Activated CD4-positive, alpha-beta T cell treated with anti-CD3 and anti-CD28 coated beads, Interleukin-2, amount 50 U/mL, for 48 hours (primary cell): ENCODE results near the gene AAMDC.

ENCODE experiments used
- DNase-seq, 2 experiments: peaks; one replicate each; pipeline ENCODE4 v3.0.0-alpha.2; 2020

The AAMDC gene

DNA sequence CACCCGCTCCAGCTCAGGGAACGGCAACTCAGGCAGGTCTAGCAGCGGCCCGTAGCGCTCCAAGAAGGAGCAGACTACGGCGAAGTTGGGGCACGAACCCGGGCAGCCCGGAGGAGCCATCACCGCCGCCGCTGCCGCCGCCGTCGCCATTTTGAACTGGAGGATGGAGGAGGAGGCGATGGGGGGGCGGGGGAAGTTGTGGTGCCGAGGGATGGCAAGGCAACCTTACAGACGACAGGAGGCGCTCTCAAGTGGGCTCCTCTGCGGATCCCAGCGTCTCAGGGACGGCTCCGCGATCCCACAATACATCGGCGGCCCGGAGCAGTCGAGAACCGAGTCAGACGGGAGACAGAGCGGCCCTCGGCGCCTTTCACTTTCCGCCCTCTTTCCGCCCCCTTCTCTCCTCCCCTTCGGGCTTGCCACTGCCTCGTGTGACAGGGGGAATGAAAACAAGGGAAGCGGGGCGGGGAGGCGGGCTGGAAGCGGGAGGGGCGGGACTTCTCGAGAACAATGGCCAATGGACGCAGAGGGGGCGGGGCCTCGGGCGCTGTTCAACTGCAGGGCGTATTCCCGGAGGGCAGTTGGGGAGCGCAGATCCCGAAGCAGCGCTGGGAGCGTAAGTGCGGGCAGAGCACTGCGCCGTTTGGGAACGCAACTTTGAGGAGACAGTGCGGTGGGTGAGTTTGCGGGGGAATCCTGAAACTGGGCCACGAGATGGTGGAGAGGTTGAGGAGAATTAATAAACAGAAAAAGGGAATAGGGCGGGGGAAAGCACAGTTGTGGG, at the start of gene AAMDC, which contains the start of gene RSF1:
TSS of gene AAMDC (plus strand) at position 580 of the 784 bp plus-strand sequence. CDS start 21,353 bp downstream, outside the sequence.
TSS of gene RSF1 (minus strand) at position 158 of the 784 bp plus-strand sequence. CDS start at position 150, 8 bp downstream.
- peak; percentile 99 for DNase-seq

DNA sequence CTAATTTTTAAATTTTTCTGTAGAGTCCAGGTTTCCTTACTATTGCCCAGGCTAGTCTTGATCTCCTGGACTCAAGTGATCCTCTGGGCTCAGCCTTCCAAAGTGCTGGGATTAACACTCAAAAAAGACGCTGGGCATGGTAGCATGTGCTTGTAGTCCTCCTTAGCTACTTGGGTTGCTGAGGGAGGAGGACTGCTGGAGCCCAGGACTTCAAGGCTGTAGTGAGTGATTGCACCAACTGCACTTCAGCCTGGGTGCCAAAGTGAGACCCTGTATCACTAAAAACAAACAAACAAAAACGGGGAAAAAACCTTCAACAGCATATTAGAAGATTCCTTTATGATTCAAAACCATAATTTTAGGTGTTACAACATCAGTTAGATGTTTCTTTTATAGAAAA, 45.0 kb upstream of the AAMDC start:
- DNase-seq, result no peak

DNA sequence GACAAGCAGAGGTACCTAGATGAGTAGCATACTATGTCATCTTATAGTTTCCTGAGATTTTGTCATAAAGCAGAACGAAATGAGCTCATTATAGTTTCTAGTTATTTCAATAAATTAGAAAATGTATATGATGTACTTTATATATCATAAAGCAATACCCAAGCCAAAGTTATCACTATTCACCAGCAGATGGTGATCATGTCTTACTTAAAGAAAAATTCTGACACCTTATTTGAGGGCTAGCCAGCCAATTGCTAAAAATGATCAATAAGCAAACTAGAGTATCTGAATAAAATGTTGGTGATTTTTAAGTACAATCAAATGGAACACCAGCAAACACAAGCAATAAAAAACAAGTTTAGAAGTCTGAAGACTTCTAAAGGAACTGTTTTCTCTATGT, 44.5 kb upstream of the AAMDC start:
- no peak for DNase-seq

DNA sequence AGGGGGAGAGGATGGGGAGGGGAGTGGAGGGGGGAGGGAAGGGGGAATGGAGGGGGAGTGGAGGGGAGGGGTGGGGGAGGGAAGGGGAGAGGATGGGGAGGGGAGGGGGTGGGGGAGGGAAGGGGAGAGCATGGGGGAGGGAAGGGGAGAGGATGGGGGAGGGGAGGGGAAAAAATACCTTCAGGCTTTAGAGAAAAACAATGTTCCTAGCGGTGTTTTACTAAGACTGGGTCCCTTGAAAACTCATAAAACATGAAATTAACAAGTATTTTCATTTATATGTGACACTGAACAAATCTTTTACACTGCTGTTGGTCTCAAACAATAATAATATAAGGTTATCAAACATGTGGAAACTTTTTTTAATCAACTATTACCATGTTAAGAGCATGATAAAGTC, 42.8 kb upstream of the AAMDC start:
- no peak for DNase-seq

GRCh38 chr11:77778549-77778948, 42.4 kb upstream of the AAMDC start:
- DNase-seq, result no peak

GRCh38 chr11:77779935-77780334, 41.0 kb upstream of the AAMDC start:
- no peak for DNase-seq

GRCh38 chr11:77783025-77783424, 37.9 kb upstream of the AAMDC start:
- no peak for DNase-seq

DNA sequence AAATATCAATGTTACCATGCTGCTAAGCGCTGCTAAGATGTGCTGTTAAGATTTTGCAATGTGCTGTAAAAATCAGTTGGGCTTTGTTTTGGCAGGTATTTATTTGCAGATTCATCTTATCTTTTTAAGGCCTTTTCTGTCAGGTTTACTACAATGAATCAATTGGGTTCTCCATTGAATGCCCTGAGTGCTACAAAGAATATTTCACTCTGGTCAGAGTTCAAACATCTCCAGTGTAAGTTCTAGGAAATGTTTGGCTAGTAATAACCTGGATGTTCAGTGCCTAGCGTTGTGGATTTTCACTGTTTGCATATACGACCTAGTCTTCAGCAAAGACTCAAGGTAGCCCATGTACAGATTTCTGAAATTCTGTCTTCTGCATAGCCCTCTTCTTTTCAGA, 36.4 kb upstream of the AAMDC start:
- DNase-seq, result no peak

DNA sequence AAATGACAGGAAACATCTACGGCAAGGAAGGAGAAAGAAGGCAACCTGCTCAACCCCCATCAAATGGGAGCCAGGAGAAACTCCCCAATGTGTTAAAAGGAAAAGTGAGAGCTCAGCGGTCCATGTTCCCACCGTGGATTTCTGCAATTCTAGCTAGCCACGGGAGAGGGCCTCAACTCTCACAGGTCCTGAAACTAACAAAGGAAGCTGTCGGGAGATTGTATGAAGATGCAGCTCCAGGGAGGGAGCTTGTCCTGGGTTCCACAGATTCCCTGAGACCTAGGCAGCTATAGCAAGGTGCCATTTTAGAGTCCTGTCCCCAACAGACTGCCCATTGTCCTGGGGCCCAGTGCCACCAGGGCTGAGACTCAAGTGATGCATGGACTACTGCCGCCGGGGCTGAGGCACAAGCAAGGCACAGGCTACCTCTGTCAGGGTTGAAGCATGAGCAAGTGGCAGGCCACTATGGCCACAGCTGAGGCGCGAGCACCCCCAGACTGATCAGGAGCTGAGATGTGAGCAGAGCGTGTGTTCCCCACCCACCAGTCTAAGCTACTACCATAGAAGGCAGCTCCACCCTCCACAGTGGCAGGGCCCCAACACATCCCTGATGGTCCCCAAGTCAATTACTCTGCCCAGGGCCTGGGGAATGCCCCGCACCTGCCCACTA, 31.7 kb upstream of the AAMDC start:
- no peak for DNase-seq

DNA sequence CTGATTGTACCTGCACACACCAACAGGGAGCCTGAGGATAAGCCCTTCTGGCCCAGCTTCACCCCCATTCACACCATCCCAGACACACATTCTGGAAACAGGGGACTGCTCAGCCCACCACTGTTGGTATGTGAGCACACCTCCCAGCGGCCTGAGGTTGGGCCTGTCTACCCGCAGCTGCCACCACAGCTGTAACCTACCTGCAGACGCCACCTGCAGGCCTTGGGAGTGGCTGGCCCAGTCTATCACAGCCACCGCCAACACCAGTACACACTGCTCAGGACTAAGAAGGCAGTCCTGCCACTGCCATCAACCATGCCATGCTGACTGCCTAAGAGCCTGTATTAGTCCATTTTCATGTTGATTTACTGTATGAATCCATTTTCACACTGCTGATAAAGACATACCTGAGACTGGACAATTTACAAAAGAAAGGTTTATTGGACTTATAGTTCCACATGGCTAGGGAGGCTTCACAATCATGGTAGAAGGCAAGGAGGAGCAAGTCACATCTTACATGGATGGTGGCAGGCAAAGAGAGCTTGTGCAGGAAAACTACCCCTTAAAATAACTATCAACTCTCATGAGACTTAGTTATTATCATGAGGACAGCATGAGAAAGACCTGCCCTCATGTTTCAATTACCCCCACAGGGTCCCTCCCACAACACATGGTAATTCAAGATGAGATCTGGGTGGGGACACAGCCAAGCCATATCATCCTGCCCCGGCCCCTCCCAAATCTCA, 31.0 kb upstream of the AAMDC start:
- DNase-seq, result no peak

- no peak for DNase-seq
Measured at GRCh38 chr11:77791301-77791700, 29.6 kb upstream of the AAMDC start.

DNA sequence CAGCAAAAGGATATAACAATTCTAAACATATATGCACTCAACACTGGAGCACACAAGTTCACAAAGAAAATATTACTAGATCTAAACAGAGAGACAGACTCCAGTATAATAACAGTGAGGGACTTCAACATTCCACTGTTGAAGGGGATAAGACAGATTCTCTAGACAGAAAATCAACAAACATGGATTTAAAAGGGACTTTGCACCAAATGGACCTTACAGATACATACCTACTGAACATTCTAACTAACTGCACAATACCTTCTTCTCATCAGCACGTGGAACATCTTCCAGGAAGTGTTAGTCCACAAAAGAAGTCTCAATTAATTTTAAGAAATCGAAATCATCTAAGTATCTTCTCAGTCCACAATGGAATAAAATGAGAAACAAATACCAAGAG, 27.0 kb upstream of the AAMDC start:
- no peak for DNase-seq

- no peak for DNase-seq
Measured at GRCh38 chr11:77799338-77799737, 21.6 kb upstream of the AAMDC start.

DNA sequence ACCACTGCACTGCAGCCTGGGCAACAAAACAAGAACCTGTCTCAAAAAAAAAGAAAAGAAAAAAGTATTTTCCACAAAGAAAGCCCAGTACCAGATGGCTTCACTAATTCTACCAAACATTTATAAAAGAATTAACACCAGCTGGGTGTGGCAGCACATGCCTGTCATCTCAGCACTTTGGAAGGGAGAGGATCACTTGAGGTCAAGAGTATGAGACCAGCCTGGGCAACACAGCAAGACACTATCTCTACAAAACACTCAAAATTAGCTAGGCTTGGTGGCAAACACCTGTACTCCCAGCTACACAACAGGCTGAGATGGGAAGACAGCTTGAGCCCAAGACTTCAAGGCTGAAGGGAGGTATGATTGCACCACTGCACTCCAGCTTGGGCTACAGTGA, 20.5 kb upstream of the AAMDC start:
- DNase-seq, result no peak

DNA sequence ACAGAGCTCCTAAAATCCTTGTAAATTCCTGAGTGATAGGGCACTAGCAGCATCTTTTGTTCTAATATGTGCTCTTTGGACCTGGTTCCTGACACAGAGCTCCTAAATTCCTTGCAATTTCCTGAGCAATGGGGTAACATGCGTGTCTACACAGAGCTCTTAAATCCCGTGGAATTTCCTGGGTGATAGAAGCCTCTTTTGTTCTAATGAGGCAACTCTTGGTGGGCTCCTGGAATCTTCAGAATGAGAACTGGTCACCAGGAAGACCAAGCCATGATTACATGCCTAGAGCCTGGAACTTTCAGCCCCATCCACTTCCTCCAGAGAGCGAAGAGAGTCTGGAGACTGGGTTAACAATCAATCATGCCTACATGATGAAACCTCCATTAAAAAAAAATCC, 19.5 kb upstream of the AAMDC start:
- DNase-seq, result no peak

DNA sequence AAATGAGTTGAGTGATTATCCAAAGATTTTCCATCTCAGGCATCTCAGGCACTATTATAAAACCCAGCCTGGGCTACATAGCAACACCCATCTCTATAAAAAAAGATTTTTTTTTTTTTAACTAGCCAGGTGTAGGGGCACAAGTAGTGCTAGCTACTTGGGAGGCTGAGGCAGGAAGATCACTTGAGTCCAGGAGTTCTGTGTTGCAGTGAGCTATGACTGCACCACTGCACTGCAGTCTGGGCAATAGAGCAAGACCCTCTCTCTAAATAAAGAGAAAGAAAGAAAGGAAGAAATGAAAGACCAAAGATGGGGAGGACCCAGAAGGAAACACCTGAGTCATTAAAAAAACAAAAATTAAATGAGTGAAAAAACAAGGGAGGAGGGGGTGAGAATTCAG, 14.5 kb upstream of the AAMDC start:
- no peak for DNase-seq

GRCh38 chr11:77806993-77807392, 14.0 kb upstream of the AAMDC start:
- DNase-seq, result no peak

DNA sequence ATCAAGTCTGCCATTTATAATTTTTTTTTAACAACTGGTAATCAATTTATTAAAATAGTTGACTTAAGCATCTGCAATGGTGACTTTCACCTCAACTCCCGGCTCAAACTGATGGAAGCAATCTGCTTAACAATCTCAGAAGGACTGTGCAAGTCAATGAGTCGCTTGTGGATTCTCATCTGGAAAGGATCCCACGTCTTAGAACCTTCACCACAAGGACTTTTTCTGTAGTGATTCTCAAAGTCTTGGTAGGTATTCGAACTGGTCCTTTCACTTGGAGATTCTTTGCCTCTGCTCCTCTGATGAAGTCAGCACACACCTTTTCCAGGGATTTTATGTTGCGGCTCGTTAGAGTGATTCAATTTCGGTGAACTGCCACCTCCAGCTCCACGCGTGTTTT, 7.7 kb upstream of the AAMDC start:
- no peak for DNase-seq

GRCh38 chr11:77814848-77815247, 6.1 kb upstream of the AAMDC start:
- no peak for DNase-seq

DNA sequence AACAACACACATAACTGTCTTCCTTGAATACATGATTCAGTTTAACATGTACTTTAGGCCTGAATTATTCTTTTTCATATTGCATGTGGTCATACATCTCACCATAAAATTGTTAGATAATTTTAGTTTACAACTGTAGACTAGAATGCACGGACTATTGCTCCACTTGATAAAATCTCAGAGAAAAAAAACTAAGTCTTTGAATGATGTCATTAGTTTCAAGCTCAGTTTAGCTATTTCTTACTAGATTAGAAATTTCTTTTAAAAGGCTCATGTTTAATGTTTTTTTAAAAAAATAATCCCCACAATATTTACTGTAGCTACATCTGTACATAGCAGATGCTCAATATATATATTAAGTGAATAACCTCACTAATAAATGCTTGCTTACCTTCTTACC, 5.5 kb upstream of the AAMDC start:
- DNase-seq, result no peak

GRCh38 chr11:77819411-77819920, 1.5 kb upstream of the AAMDC start:
- DNase-seq, result peak; percentile 82 to 86

DNA sequence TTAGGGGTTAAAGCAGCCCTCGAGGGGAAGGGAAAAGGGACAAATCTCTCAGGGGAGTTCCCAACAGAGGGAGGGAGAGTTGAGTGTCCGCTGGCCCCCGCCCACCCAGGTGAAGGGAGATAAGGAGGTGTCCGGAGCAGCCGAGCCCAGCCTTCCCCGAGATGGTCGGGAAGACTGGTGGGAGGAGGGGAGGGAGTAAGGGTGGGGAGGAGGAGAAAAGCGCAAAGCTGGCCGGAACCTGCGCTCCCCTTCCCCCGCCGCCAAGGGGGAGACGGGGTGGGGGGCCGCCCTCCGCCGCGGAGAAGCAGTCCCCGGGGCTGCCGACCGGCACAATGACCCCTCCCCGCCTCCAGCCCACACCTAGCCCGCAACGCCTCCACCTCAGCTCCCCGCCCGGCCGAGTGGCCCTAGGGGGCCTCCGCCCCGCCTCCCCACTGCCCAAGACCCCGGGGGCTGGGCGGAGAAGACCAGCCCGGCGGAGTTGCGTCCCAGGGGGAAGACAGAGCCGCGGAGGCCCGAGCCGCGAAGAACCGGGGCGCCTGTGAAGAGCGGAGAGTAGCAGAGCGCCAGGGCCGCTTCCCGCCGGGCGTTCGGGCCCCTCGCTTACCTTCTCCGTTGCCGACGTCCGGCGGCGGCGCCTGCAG, 901 bp upstream of the AAMDC start:
- DNase-seq, result peak; percentile 45 to 52

- peak; percentile 4 to 27 for DNase-seq
Measured at GRCh38 chr11:77821349-77821851, 456 bp downstream of the AAMDC start.
